GM21786 (cell line): ENCODE data around the gene GPC6.
A peak's percentile ranks its signal among the peaks of the same experiment; 100 is the strongest.

Source experiments
- ATAC-seq: cut with Tn5 transposase; IDR thresholded peaks from one replicate; pipeline ENCODE4 v1.9.1; 2021; ENCODE audit not compliant: unreplicated experiment

The GPC6 gene

DNA sequence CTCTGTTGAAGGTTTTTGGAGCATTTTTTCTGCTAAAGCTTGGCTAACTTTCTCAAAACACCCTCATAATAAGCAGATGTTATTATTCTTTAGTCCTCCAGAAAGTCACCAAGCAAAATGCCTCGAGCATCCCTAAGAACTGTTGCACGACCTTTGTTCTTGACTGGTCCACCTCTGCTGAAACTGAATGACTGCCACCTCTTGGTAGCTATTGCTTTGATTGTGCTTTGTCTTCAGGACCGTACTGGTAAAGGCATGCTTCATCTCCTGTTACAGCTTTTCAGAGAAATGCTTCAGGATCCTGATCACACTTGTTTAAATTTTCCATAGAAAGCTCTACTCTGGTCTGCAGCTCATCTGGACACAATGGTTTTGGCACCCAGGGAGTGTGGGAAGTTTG, 998.1 kb downstream of the GPC6 start:
- ATAC-seq = no peak

DNA sequence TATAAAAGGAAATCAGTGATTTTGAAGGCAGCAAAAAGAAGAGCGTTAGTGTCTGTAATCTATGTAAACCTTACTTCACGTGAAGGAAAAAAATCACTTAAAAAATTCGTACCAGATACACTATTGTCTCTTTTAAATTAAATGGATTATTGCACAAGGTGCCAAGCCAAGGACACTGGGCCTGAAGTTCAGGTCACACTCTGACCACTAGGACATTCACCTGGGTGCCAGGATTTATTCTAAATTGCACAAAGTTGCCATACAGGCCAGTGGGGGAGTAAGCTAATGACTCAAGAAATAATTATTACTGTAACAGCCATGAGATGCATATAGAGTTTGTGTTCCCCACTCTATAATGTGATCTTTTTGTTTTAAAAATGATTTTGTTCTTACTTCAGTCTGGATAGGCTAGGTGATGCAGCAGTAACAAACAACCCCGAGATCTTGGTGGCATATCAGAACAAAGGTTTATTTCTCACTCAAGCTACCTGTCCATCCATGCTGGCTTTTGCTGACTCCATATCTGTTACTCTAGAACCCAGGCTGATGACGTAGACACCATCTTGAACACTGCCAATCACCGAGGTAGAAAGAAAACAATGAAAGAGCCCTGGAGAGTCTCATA, 1000.8 kb downstream of the GPC6 start:
- no peak for ATAC-seq

DNA sequence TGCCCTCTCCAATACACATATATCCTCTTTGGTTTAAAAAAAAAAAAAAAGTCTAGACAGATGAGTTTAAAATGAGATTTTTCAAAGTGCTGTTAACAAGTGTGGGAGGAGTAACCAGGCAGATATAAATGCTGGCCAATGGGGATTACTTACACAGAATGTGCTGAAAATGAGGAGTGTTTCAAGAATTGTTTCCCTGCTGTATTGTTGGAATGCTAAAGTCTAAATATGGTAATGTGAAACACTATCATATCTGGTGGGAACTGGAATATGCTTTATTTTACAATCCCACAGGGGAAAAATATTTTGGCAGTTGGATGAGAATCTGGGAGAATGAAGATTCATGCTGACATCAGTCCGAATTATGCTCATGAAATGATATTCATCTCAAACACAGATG, 1002.2 kb downstream of the GPC6 start:
- ATAC-seq = no peak

DNA sequence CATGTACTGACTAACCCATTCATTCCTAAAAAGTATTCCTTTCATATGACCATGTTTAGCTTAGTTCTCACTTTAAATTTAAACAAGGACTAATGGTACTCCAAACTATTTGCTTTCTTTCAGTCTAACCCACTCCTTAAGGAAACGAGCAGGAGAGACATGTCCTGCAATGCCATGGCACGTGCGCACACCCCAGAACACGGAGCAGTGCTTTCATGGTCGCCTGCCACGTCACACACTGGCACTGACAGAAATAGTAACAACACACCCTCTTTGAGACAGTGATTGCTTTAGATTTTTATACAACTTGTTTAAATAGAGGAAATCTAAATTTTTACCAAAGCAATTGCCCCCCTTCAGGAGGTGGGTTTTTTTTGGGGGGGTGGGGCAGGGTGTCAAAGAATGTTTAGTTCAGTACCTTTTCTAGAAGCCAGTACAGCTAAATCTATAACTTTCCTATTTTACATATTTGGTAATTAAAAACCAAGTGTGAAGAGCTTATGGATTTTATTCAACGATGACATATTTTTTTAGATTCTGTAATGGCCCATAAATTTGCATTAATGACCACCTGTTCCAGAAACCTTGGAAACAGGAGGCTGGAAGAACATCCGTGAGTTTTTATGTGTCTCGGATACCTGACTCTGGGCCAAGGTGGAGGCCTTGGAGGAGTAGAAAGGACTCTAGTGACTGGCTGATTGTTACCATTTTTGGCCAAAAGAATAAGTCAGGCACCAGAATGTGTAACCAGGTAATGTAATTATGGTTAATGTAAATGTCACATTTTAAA, 1005.7 kb downstream of the GPC6 start:
- ATAC-seq = no peak

DNA sequence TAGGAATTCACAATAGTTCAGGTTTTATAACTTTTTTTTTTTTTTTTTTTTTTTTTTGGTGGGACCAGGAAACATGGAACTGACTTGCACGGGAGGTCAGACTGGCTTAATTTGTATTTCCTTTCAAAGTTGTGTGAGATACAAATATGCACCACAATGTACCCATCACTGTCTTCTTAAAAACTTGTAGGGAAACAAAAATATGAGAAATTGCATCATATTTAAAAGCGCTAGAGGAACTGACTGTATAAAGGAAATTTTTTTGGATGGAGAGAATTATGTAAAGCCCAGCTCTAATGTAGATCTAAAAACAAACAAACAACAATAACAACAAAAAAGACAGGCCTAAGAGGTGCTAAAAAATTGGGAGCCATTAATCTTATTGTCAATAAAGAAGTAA, 1006.3 kb downstream of the GPC6 start:
- no peak for ATAC-seq

DNA sequence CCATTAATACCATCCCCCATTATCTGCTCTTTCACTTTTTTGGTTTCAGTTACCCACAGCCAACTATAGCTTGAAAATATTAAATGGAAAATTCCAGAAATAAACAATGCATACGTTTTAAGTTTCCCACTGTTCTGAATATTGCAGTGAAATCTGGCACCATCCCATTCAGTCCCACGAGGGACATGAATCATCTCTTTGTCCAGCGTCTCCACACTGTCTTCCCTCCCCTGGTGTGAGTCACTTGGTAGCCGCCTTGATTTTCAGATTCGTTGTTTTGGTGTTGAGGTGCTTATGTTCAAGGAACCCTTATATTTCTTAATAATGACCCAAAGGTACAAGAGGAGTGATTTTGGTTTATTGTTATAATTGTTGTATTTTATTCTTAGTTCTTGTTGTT, 1006.8 kb downstream of the GPC6 start:
- ATAC-seq = no peak

DNA sequence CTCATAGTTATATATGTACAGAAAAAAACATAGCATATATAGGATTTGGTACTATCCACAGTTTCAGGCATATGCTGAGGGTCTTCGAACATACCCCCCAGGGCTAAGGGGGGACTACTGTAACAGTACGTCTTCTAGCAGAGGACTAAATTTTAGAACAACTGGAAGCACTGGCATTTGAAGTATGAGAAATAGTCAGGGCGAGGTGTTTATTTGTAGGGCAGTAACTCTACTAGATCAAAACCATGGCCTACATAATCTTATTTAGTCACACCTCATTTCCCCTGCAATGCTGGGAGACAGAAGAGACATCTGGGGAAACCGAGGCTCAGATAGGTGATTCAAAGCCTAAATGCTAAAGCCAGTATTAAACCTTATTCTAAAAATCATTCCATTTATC, 1007.2 kb downstream of the GPC6 start:
- ATAC-seq = no peak

DNA sequence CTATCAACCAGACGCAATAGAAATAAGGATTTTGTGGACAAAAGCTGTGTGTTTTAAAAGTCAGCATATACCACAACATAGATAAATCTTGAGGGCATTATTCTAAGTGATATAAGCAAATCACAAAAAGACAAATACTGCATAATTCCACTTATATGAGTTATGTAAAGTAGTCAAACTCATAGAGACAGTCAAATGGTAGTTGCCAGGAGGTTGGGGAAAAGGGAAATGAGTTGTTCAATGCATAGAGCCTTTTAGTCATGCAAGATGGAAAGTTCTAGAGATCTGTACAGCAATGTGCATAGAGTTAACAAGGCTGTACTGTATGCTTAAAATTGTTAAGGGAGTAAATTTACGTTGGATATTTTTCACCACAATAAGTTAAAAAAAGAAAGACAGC, 1008.1 kb downstream of the GPC6 start:
- no peak for ATAC-seq

DNA sequence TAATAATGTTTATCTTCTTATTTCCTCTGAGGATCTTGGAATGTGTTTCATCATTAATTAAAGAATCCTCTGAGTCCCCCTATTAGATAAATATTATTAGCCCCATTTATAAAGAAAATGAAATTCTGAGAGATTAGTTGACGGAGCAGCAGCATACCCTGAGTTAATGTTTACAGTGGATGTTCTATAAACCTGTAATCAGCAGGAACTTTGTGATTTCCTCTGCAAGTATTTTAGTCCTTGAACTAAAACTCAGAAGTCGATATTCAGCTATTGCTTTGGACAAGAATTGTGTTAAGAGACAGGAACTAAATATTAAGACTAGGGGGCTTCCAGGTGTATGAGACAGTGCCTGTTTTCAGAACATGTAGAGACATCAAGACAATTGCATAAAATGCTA, 1009.5 kb downstream of the GPC6 start:
- ATAC-seq = no peak

DNA sequence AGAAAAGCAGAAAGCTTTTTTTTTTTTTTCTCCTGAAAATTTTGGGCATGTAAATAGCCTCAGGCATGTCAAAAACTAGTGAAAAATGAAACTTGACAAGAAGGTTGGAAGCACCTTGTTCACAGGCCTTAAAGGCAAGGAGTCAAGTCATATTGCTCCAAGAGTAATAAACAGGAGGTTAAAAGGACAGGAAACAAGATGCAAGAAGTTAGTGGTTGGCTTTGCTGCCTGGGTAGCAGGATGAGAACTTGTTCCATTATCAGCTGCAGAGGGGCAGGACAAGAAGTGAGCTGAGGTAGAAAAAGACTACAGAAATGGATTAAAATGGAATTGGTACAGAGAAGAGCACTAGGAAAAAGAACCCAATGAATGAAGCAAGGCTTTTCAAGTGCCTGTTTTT, 1010.3 kb downstream of the GPC6 start:
- no peak for ATAC-seq

DNA sequence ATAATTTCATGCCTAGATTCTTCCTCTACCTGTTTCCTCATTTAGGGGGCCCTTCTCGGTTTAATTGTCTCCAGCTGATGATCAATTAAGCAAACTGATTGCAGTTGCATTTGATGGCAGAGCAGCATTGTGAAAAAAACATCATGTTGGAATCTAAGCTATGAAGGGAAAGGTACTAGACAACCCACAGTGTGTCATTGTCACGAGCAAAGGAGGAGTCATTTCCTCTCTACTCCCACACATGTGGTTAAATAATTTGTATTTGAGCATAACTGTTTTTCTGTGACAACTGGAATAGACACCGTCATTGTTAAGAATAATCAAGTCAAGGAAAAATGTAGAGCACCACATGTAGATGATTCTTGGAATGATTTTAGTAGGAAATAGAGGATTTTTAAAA, 1012.5 kb downstream of the GPC6 start:
- peak; percentile 42 for ATAC-seq

DNA sequence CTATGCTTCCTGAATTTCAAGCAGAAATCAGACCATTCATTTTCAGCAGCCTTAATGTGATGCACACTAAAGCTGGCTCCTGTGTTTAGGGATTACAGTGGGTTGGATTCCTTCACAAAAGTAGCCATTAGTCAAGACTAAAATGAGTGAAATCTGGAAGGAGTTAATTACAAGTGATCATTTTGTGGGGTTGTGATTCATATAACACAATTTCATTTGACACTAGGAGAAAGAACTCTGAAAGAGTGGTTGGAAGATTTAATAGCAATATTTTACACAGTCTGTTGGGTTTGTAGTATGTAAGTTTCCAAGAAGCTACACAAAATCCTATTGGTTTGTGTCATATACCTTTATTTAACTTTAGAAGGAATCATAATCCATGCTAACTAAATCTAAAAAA, 1015.9 kb downstream of the GPC6 start:
- no peak for ATAC-seq

DNA sequence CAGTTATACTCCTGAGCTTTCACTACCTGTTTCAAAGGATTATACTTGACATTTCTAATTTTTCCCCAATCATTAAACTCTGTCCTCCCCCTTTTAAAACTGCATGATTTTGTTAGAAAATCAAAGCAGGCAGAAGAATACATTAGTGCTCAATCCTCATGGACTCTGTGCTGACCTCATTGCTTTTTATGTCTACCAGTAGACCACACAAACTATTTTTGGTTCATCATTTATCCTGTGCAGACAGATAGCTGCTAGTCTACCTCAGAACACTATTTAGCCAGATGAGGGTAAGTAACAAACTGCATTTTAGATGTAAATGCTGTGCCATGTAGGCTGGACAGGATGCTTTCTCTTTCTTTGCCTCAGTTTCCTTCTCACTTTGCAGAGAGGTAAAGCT, 1016.9 kb downstream of the GPC6 start:
- ATAC-seq = no peak

DNA sequence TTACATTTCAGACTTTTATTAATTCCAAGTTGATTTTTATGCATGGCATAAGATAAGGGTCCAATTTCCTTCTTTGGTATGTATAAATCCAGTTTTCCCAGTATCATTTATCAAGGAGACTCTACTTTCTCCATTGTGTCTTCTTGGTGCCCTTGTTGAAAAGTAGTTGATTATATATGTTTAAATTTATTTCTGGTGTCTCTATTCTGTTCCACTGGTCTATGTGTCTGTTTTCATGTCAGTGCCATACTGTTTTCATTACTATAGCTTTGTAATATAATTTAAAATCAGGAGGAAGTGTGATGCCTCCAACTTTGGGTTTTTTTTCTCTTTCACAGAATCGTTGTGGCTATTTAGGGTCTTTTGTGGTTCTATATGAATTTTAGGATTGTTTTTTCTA, 1019.9 kb downstream of the GPC6 start:
- ATAC-seq = no peak

DNA sequence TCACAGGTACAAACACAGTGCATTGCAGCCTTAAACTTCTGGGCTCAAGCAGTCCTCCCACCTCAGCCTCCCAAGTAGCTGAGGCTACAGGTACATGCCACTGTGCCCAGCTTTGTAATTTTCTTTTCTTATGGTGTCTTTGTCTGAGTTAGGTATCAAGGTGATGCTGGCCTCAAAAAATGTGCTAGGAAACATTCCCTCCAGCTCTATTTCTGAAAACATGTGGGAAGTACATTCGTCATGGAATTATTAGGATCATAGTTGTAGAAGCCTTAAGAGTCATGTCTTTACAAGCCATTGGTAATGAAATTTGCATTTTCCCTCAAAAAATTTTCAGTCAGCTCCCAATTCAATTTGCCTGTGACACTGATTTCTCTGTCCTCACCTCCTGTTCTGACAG, 1021.3 kb downstream of the GPC6 start:
- ATAC-seq = no peak

DNA sequence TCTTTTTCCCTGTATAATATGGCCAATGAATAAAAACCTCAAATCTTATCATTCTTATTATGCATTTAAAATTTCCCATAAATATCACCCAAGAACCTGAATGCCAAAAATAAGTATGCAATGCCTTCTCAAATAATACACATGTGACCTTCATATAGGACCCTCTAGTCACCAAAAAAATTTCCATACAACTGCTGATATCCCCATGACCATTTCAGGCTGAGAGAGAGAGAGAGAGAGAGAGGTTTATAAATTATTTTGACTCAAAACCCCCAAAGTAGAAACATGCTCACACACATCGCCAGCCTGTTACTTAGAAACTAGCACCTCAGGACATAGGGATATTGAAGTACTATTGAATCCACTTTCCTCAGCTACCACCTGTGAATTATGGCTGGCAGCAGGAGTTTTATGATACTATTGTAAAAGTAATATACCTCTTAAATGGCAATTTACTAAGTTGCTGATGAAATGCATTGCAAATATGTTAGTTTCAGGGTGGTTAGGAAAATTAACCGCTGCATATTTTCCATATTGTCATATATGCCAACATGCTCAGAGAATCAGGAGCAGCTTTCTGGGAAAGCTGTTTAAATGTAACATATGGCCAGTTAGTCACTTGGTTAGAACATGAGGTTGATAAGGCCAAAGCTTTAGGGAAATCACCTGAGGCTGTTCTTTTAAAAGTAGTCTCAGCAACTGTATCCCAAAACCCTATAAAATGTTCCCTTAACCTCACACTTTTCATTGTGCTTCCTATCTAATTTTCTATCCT, 1022.0 kb downstream of the GPC6 start:
- no peak for ATAC-seq

DNA sequence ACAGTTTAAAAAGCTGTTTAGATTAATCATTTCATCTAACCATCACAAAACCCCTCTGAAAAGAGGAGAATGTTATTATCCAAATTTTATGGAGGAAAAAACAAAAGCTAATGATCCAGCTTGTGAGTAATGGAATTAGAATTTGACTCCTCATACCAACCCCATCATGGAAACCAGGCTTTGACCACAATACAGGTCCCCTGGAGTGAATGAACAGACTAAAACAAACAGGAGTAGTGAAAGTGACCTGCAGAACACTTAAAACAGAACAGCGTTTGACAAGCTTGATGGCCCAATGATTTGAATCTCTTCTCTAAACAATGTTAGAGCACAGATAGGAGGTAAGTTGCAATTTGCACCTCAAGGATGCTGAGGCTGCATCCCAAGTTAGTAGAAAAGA, 1022.9 kb downstream of the GPC6 start:
- ATAC-seq = no peak

DNA sequence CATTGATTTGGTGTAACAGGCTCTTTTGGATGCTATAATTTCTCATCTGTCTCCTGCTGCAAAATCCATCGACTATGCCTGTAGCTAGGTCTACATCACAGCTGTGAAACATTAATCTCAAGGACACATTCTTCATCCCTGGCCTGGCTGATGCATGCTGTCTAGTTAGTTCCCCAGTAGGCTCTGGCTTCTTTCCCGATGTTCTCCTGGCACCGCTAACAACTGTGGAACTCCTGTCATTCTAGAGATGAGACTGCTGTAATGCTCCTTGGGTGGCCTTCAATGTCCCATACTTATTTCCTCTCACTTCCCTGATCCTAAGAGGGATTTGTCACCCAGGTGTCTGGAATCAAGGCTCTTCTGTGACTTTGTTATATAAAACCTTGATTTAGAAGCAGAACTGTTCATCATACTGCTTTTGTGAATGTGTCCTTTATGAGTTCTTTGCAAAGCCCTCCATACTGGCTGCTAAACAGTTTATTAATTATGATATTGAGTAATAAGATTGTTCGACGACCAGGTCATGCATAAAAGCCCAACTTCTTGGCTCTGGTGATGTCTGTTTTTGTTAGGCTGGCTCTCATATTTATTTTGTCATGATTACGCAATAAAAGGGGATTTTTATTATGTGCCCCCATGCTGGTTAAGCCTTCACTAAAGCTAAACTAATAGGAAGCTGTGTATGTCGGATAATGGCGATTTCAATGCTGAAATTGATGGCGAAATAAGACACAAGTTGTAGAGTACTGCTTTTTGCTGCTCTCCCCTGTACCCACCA, 1025.4 kb downstream of the GPC6 start:
- ATAC-seq = no peak

DNA sequence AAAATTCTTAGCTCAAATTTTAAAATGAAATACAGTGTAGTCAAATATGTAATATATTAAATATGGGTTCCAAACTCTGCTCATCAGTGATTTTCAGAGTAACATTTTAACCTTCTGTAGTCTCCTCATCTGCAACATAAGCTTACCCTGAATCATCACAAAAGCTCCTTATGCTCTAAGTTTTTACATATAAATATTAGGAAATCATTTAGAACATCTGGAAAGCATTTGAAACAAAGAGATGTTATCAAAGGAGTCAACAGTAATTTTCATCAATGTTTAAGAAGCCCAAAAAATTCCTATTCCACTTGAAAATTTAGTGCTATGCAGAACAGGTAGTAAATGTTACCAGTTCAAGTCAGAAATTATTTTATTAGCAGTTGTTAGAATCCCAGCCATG, 1028.1 kb downstream of the GPC6 start:
- ATAC-seq = no peak

DNA sequence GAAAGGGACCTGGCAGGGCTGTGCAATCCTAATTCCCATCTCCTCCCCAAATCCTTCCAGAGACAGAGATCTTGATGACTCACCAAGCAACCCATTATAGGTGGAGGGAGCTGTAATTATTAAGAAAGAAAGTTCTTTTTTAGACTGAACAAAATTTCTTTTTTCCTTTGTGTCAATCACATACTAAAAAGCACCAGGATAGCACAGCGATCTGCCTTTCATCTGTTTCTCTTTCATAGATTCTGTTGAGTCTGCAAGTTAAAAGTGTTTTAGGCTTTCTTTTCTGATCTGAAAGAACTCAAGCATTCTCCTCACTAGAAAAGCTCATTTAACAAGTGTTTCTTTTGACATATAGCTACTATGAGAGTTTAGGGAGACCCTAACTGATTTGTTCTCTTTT, 1030.1 kb downstream of the GPC6 start:
- no peak for ATAC-seq

DNA sequence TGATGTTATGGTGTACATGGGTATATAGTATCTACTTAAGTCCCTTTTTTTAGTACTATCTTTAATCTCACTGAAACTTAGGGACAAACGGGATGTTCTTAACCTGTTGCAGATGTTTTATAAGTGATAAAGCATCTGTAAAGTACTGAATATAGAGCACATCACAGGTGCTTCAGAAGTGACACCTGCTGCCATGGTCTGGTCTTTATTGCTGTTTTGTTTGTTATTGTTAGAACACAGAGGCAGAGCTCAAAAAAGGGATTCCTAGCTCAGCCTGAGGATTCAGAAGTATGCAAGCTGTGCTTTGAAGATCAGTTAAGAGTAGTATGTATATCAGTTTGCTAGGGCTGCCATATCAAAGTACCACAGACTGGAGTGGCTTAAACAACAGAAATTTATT, 1033.4 kb downstream of the GPC6 start:
- ATAC-seq = no peak
